ENCODE results near the gene PRKCD. TPM values are rescaled to one million over a fixed set of nuclear protein-coding genes. Genes with fewer than 3 reads are reported as not detected.

Gene PRKCD
- total and polyA plus RNA-seq, 9 of the 15 experiments (the other 6 are each of a cell fraction or from before 2014, with no cell fraction given) = 2.5 to 19.5 (median 6.1) TPM

DNA sequence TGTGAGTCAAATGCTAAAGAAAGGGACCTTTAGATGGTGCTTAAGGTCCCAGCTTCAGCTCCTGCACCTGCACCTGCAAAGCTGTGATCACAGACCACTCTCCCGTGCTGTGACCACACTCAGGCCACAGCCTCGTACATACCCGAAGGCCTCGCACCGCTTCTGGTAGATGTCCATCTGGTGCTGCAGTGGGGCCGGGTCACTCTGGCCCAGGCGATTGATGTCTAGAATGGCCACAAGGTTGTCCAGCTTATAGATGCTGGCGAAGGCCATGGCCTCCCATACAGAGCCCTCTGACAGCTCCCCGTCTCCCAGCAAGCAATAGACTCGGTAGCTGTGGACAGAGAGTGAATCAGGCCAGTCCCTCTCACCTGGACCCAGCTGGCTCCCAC is 73.8 kb downstream of the PRKCD start:
- BruUV-seq (replicated peaks) = no TSS peak
- no peak for TF ChIP-seq STAT5A (IDR thresholded peaks at IDR 0.05; ENCODE audit: borderline replicate concordance, low read length)
- TF ChIP-seq, protein P1, sequence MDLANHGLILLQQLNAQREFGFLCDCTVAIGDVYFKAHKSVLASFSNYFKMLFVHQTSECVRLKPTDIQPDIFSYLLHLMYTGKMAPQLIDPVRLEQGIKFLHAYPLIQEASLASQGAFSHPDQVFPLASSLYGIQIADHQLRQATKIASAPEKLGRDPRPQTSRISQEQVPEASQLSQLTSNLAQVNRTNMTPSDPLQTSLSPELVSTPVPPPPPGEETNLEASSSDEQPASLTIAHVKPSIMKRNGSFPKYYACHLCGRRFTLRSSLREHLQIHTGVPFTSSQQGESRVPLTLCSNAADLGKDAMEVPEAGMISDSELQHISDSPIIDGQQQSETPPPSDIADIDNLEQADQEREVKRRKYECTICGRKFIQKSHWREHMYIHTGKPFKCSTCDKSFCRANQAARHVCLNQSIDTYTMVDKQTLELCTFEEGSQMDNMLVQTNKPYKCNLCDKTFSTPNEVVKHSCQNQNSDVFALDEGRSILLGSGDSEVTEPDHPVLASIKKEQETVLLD (IDR thresholded peaks at IDR 0.05) = no peak
- no peak for TF ChIP-seq ZNF583 (CRISPR knock-in tag; IDR thresholded peaks at IDR 0.05)
- TF ChIP-seq SAFB (IDR thresholded peaks at IDR 0.05; ENCODE audit: borderline replicate concordance, low read depth, low read length) = no peak
- TF ChIP-seq RNF2 (IDR thresholded peaks at IDR 0.05) = no peak
- TF ChIP-seq ZNF146 (CRISPR knock-in tag; IDR thresholded peaks at IDR 0.05; ENCODE audit: unreplicated experiment) = no peak
- no peak for TF ChIP-seq ZC3H8 (IDR thresholded peaks at IDR 0.05)
- TF ChIP-seq ZNF79 (CRISPR knock-in tag; IDR thresholded peaks at IDR 0.05; ENCODE audit: low read depth) = no peak
- TF ChIP-seq NFE2L1 (tag; IDR thresholded peaks at IDR 0.05; ENCODE audit: borderline replicate concordance, low read depth) = no peak
- no peak for TF ChIP-seq ZNF184 (CRISPR knock-in tag; IDR thresholded peaks at IDR 0.05)
- TF ChIP-seq HDAC8 (tag; IDR thresholded peaks at IDR 0.05) = no peak
- no peak for TF ChIP-seq HDAC1 (IDR thresholded peaks at IDR 0.05)
- no peak for TF ChIP-seq PTBP1 (IDR thresholded peaks at IDR 0.05; ENCODE audit: low read depth, low read length)
- TF ChIP-seq TARDBP (IDR thresholded peaks at IDR 0.05) = no peak
- no peak for TF ChIP-seq RBM34 (IDR thresholded peaks at IDR 0.05; ENCODE audit: borderline replicate concordance, insufficient read depth, low read length)
- no peak for TF ChIP-seq MEIS2 (IDR thresholded peaks at IDR 0.05; ENCODE audit: partially characterized antibody)
- TF ChIP-seq RBM14 (IDR thresholded peaks at IDR 0.05; ENCODE audit: borderline replicate concordance, insufficient read depth, low read depth, low read length) = no peak
- no peak for TF ChIP-seq TEAD1 (CRISPR knock-in tag; IDR thresholded peaks at IDR 0.05)

More for the DNA sequence above, 73.8 kb downstream of the PRKCD start:
- Histone ChIP-seq H3K9ac (ENCODE audit: insufficient read depth in 1 of 2, low read depth in 2 of 2, low read length in 2 of 2) (peak overlapping the region in 1 of 2 experiments; percentile 58; a peak in 1 of 4 replicates), H3K4me3 (no peak overlapping the region), H3K4me1 (replicated peaks in 1 of 2; ENCODE audit: control insufficient read depth in 2 of 2, insufficient read depth in 2 of 2, low read length in 2 of 2) (peaks cover 12 to 19% of the 10 kb centered on the region in 2 experiments), H3K79me2 (ENCODE audit: control insufficient read depth, insufficient read depth, low read length) (no peaks in the 10 kb centered on the region; the same call in 2 of the 3 replicates), H4K20me1 (replicated peaks; ENCODE audit: control insufficient read depth, insufficient read depth, low read length) (no peaks in the 10 kb centered on the region), H3K9me3 (replicated peaks; ENCODE audit: control insufficient read depth, insufficient read depth, low read depth, low read length) (no peaks in the 10 kb centered on the region), H2AFZ (ENCODE audit: low read depth, low read length) (no peak overlapping the region), H3K9me1 (ENCODE audit: control insufficient read depth, insufficient read depth, low read length) (no peaks in the 10 kb centered on the region), H3K27ac (ENCODE audit: extremely low read depth, low read depth, low read length) (no peak overlapping the region; the same call in 2 of the 3 replicates), H3K4me2 (ENCODE audit: insufficient read depth, low read length) (no peak overlapping the region), H3K36me3 (ENCODE audit: control insufficient read depth, insufficient read depth, low read length) (peaks cover 95% of the 10 kb centered on the region), H3K27me3 (ENCODE audit: control insufficient read depth in 2 of 2, insufficient read depth in 2 of 2, low read length in 2 of 2) (no peaks in the 10 kb centered on the region)
- 99% methylated on average over 10 of the region's 10 CpGs for WGBS (ENCODE audit: insufficient coverage, low coverage, missing lambda C conversion rate)
- ATAC-seq (no peak), DNase-seq (ENCODE audit: extremely low read depth in 1 of 4, low spot score in 3 of 4) (no peak), FAIRE-seq (no peak)
- in situ Hi-C loops (cut with MboI) = no loop called here
- ChIA-PET POLR2A (interaction anchor here (1.6 kb wide), 1 partner anchor 17 kb away, joined by 3 read pairs; no protein-coding TSS in a partner anchor), CTCF (ENCODE audit: low intra/inter-chr PET ratio) (no interaction called here)
- intact Hi-C loops (cut with micrococcal nuclease) = no loop called here
